ENCODE measurements around the gene RAB43. TPM values are rescaled to one million over a fixed set of nuclear protein-coding genes. Genes with fewer than 3 reads are reported as not detected.

RAB43 gene
- total RNA-seq, 2 donors from 2014 or later: 5.3 to 8.2 TPM

GRCh38 chr3:129087138-129087702 is 34.4 kb downstream of the RAB43 start:
- Histone ChIP-seq H3K36me3 (peaks cover under 1% of the 10 kb centered on the region), H3K9me3 (no peaks in the 10 kb centered on the region), H3K27ac (peak overlapping the region; percentile 73 to 75), H3K27me3 (no peaks in the 10 kb centered on the region), H3K4me3 (no peak overlapping the region), H3K4me1 (peaks cover 0 to 9% of the 10 kb centered on the region in 2 donors)
- TF ChIP-seq CTCF (IDR thresholded peaks at IDR 0.05): no peak
- DNase-seq (ENCODE audit: low spot score): peak; percentile 73

DNA sequence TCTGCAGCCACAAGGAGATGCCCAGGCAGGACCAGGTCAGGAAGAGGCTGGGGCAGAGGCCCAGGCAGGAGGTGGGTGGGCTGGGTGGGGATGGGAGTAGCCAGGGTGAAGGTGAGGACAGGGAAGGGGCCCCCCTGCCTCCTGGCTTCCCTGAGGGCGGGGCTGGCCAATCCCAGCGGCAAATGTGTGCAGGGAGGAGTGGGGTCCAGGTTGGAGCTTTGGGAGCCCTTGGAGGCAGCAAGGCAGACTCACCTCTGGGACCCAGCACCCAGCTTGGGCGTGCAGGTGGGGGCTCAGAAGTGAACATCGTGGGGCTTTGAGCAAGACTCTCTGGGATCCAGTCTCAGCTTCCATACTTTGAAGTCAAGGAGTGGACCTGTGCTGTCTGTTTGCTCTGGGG is 35.8 kb downstream of the RAB43 start:
- TF ChIP-seq CTCF (IDR thresholded peaks at IDR 0.05): no peak
- H3K27ac ChIP-seq: no peak overlapping the region

GRCh38 chr3:129085165-129085715 is 36.4 kb downstream of the RAB43 start:
- H3K4me1 ChIP-seq: peaks cover 0 to 9% of the 10 kb centered on the region in 2 donors
- H3K4me3 ChIP-seq: no peak overlapping the region
- no peak for TF ChIP-seq CTCF (IDR thresholded peaks at IDR 0.05)
- H3K27me3 ChIP-seq: no peaks in the 10 kb centered on the region
- H3K36me3 ChIP-seq: no peaks in the 10 kb centered on the region
- no peaks in the 10 kb centered on the region for H3K9me3 ChIP-seq
- DNase-seq (ENCODE audit: low spot score): no peak
- H3K27ac ChIP-seq: no peak overlapping the region

More for the DNA sequence above, 35.8 kb downstream of the RAB43 start:
- no peak for DNase-seq (ENCODE audit: low spot score)
- no peak overlapping the region for H3K4me3 ChIP-seq
- H3K27me3 ChIP-seq: no peaks in the 10 kb centered on the region
- no peaks in the 10 kb centered on the region for H3K9me3 ChIP-seq
- H3K4me1 ChIP-seq: peaks cover 0 to 9% of the 10 kb centered on the region in 2 donors
- H3K36me3 ChIP-seq: no peaks in the 10 kb centered on the region

- peaks cover 0 to 9% of the 10 kb centered on the region in 2 donors for H3K4me1 ChIP-seq
- no peak for TF ChIP-seq CTCF (IDR thresholded peaks at IDR 0.05)
- DNase-seq (ENCODE audit: low spot score): no peak
- H3K27ac ChIP-seq: no peak overlapping the region
- no peak overlapping the region for H3K4me3 ChIP-seq
- no peaks in the 10 kb centered on the region for H3K27me3 ChIP-seq
- no peaks in the 10 kb centered on the region for H3K9me3 ChIP-seq
- no peaks in the 10 kb centered on the region for H3K36me3 ChIP-seq
Measured at GRCh38 chr3:129084501-129084900, 37.1 kb downstream of the RAB43 start.

GRCh38 chr3:129082026-129082425 is 39.6 kb downstream of the RAB43 start:
- no peak for TF ChIP-seq CTCF (IDR thresholded peaks at IDR 0.05)
- peaks cover 0 to 5% of the 10 kb centered on the region in 2 donors for H3K4me1 ChIP-seq
- no peak overlapping the region for H3K4me3 ChIP-seq
- no peak for DNase-seq (ENCODE audit: low spot score)
- no peak overlapping the region for H3K27ac ChIP-seq
- H3K27me3 ChIP-seq: no peaks in the 10 kb centered on the region
- H3K36me3 ChIP-seq: no peaks in the 10 kb centered on the region
- H3K9me3 ChIP-seq: no peaks in the 10 kb centered on the region

DNA sequence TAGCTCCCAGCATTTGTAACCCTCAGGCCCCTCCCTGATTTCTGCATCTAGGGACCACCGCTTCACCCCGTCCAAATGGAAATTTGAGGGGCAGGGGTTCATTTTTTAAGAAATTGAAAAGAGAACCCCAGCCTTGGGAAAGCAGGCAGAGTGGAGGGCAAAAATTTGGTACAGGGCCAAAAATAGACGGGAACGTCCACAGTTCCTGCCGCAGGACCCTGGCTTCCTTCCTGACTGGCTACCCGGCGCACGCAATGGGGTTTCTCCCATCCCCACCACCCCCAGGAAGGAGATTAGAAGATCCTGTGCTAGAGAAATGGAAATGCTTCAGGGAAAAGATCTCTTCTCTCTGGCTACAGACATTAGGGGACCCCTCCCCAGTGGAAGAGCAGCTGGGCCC is 40.1 kb downstream of the RAB43 start:
- Histone ChIP-seq H3K4me3 (no peak overlapping the region), H3K4me1 (no peaks in the 10 kb centered on the region), H3K9me3 (no peaks in the 10 kb centered on the region), H3K27me3 (no peaks in the 10 kb centered on the region), H3K36me3 (no peaks in the 10 kb centered on the region), H3K27ac (no peak overlapping the region)
- no peak for DNase-seq (ENCODE audit: low spot score)
- no peak for TF ChIP-seq CTCF (IDR thresholded peaks at IDR 0.05)

All from right atrium auricular region (tissue), 2 donors.